IPS-20b (cell line): ENCODE results near the gene CANX.

ENCODE experiments used
- H3K27ac ChIP-seq: one replicate; pipeline ENCODE4 v1.5.1; 2013; ENCODE audit warnings: low read length
- H3K27me3 ChIP-seq: 2 replicates; pipeline ENCODE4 v1.6.1; 2013; ENCODE audit warnings: mild to moderate bottlenecking, low read length, inconsistent platforms; ENCODE audit not compliant: insufficient read depth
- H3K36me3 ChIP-seq: 2 replicates; pipeline ENCODE4 v1.6.1; 2013; ENCODE audit warnings: low read depth, mild to moderate bottlenecking, inconsistent platforms, low read length, moderate library complexity; ENCODE audit not compliant: insufficient read depth
- H3K4me1 ChIP-seq: 2 replicates; pipeline ENCODE4 v1.6.1; 2013; ENCODE audit warnings: mild to moderate bottlenecking, control low read depth, inconsistent platforms, low read length, moderate library complexity; ENCODE audit not compliant: insufficient read depth
- H3K4me3 ChIP-seq: 2 replicates; pipeline ENCODE4 v1.5.1; 2013; ENCODE audit warnings: mild to moderate bottlenecking, low read length, inconsistent platforms
- H3K9ac ChIP-seq: 2 replicates; pipeline ENCODE4 v1.6.1; 2013; ENCODE audit warnings: low read depth, mild to moderate bottlenecking, inconsistent platforms, low read length, moderate library complexity
- H3K9me3 ChIP-seq: 2 replicates; pipeline ENCODE4 v1.6.1; 2013; ENCODE audit warnings: mild to moderate bottlenecking, low read depth, low read length, inconsistent platforms; ENCODE audit not compliant: insufficient read depth

CANX gene

DNA sequence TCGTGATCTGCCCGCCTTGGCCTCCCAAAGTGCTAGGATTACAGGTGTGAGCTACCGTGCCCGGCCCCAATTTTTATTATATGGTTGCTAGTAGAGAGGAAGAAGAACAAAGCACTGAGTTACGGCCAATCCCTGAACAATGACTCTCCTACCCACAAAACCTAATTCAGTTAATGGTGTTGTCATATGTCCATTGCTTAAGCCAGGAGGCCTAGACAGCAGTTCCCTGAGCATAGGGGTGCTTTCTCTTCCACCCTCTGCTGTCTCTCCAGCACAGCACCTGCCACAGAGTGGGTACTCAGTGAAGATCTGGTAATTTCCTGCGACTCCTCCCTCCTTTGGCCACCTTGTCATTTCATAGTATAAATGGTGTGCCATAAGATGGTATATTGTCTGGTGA lies 73.6 kb downstream of the CANX start:
- Histone ChIP-seq H3K27ac (no peak overlapping the region), H3K27me3 (no peaks in the 10 kb centered on the region), H3K4me3 (no peak overlapping the region), H3K4me1 (no peaks in the 10 kb centered on the region), H3K36me3 (peaks cover 96% of the 10 kb centered on the region), H3K9me3 (no peaks in the 10 kb centered on the region), H3K9ac (no peak overlapping the region)

DNA sequence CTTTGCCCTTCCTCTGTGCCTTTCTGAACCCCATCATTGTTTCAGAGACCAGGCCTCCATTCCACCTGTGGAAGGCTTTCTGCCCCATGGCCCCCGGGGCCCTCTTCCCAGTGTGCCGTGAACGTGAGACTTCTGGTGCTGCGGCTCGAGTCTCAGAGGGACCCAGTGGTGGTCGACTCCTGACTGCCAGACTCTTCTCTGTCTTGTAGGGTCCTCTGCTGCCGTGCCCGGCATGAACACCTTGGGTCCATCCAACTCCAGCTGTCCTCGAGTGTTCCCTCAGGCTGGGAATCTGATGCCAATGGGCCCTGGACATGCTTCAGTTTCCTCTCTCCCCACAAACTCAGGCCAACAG lies 74.9 kb downstream of the CANX start:
- H3K9ac ChIP-seq, result no peak overlapping the region
- H3K4me3 ChIP-seq, result no peak overlapping the region
- no peaks in the 10 kb centered on the region for H3K9me3 ChIP-seq
- H3K27ac ChIP-seq, result no peak overlapping the region
- no peaks in the 10 kb centered on the region for H3K4me1 ChIP-seq
- H3K36me3 ChIP-seq, result peaks cover 97% of the 10 kb centered on the region
- H3K27me3 ChIP-seq, result no peaks in the 10 kb centered on the region

DNA sequence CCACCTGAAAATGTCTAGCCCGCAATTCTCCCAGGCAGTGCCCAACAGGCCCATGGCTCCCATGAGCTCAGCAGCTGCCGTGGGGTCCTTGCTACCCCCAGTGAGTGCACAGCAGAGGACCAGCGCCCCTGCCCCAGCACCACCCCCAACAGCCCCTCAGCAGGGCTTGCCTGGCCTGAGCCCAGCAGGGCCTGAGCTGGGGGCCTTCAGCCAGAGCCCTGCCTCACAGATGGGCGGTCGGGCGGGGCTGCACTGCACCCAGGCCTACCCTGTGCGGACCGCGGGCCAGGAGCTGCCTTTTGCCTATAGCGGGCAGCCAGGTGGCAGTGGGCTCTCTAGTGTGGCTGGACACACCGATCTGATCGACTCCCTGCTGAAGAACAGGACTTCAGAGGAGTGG lies 75.7 kb downstream of the CANX start:
- Histone ChIP-seq H3K36me3 (peaks cover 97% of the 10 kb centered on the region), H3K27ac (no peak overlapping the region)

DNA sequence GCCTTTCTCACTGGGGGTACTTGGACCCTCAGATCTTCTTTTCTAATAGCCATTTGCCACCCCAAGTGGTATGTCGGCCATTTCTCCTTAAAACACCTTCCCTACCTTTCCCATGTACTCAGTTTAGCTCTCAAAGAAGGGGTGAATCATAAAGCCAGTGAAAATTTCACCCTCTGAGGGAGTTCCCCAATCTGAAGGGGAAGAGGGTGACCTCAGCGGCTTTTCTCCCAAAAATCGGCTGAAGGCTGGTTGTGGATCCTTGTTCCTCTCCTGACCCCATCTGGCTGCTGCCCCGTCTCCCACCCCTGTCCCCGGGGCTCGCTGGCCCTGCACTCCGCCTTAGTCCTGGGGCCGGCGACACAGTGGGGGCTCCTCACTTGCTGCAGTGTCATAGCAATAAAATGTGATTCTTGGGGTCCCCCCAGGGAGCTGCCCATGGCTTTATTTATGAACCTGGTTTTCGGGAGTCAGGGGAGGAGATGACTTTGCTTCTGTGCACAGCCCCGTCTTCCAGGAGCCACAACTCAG lies 77.7 kb downstream of the CANX start:
- Histone ChIP-seq H3K4me3 (no peak overlapping the region), H3K9me3 (no peaks in the 10 kb centered on the region), H3K4me1 (no peaks in the 10 kb centered on the region), H3K27me3 (no peaks in the 10 kb centered on the region), H3K36me3 (peaks cover 85% of the 10 kb centered on the region), H3K9ac (no peak overlapping the region), H3K27ac (no peak overlapping the region)

More for the DNA sequence above, 75.7 kb downstream of the CANX start:
- no peak overlapping the region for H3K4me3 ChIP-seq
- no peaks in the 10 kb centered on the region for H3K27me3 ChIP-seq
- no peak overlapping the region for H3K9ac ChIP-seq
- no peaks in the 10 kb centered on the region for H3K9me3 ChIP-seq
- H3K4me1 ChIP-seq, result no peaks in the 10 kb centered on the region

DNA sequence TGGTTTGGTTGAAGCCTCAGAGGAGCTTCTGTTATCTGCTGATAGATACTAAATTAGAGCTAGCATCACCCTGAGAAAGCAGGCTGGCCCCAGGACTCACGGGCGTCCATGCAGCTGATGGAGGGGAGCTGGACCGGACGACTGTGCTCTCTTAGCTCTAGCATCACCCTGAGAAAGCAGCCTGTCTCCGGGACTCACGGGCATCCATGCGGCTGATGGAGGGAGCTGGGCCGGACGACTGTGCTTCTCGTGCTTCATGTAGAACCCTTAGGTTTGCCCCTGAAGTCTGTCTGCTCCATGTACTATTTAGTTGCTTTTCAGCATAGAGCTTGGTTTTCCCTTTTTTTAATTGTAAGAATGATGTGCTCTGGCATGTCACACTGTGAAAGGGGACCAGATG lies 78.7 kb downstream of the CANX start:
- Histone ChIP-seq H3K4me1 (no peaks in the 10 kb centered on the region), H3K36me3 (peaks cover 75% of the 10 kb centered on the region), H3K4me3 (no peak overlapping the region), H3K27me3 (no peaks in the 10 kb centered on the region), H3K9me3 (no peaks in the 10 kb centered on the region), H3K27ac (no peak overlapping the region), H3K9ac (no peak overlapping the region)

DNA sequence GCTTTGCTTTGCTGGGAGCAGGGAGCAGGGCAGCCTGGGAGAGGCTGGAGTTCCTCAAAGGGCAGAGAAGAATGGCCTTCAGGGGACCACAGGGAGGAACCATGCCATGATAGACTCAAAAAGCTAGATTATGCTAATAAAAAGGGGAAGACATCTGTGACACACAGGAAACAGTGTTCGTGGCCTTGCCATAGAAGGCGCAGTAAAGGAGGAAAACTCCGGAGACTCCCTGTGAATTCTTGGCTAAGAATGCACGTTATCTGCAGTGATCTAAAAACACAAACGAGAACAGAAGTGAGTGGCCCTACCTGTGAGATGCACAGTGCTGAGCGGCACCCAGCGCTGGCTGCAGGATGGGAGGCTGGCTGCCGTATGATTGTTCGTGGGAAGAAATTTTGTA lies 79.1 kb downstream of the CANX start:
- no peak overlapping the region for H3K27ac ChIP-seq
- H3K4me3 ChIP-seq, result no peak overlapping the region
- no peaks in the 10 kb centered on the region for H3K4me1 ChIP-seq
- H3K36me3 ChIP-seq, result peaks cover 72% of the 10 kb centered on the region
- H3K9ac ChIP-seq, result no peak overlapping the region
- H3K9me3 ChIP-seq, result no peaks in the 10 kb centered on the region
- H3K27me3 ChIP-seq, result no peaks in the 10 kb centered on the region

DNA sequence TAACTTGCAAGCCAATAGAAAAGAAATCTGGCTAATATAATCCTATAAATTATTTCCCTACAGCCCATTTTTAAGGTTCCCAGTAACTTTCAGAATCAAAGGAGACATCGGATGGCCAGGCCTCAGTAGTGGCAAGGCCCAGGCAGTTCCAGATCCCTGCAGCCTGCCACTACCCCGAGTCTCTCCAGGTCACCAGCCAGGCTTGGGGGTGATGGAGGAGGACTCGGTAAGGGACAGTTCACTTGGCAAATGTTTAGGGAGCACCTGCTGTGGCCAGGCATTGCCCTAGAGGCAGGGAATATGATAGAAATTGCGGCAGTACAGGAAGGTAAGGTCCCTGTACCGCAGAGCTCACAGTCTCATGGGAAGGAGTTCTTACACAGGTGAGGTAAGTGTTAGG lies 79.8 kb downstream of the CANX start:
- Histone ChIP-seq H3K27me3 (no peaks in the 10 kb centered on the region), H3K9me3 (no peaks in the 10 kb centered on the region), H3K9ac (no peak overlapping the region), H3K27ac (no peak overlapping the region), H3K4me3 (no peak overlapping the region), H3K36me3 (peaks cover 66% of the 10 kb centered on the region), H3K4me1 (no peaks in the 10 kb centered on the region)

DNA sequence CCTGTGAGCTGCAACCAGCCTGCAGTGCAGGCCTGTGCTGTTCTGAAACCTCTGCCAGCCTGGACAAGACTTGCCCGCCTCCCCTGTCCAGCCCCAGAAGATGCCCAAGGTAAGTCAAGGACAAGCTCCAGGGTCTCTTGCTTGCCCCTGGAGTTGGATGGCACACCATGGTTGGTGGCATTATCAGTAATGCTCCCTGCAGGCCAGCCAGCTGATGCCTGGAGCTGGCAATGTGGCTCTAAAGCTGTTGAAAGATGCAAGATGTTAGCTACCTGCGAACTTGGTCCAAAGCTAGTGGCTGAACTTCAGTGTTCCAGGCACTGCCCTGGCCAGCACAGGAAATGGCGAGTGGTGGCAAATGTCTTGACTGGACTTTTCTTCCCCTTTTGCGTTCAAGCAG lies 81.1 kb downstream of the CANX start:
- H3K9me3 ChIP-seq, result no peaks in the 10 kb centered on the region
- H3K9ac ChIP-seq, result no peak overlapping the region
- no peaks in the 10 kb centered on the region for H3K4me1 ChIP-seq
- peaks cover 53% of the 10 kb centered on the region for H3K36me3 ChIP-seq
- no peak overlapping the region for H3K4me3 ChIP-seq
- H3K27ac ChIP-seq, result no peak overlapping the region
- H3K27me3 ChIP-seq, result no peaks in the 10 kb centered on the region

DNA sequence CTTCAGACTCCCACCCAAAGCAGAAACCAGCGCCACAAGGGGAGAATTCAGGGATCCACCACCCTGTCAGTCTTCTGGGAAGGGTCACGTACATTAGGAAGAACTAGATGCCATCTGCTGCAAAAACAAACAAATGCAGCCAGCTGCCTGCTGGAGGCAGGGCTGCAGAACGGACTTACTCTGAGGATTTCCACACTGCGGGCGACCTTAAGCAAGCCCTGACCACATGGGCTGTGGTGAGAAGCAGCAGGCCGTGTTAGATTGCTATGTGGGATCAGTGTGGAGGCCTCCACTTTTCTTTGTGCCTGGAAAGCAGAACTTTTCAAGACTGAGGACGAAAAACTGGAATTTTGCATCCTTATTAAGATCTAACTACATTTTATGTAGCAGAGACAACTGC lies 81.6 kb downstream of the CANX start:
- Histone ChIP-seq H3K9me3 (no peaks in the 10 kb centered on the region), H3K27ac (no peak overlapping the region), H3K27me3 (no peaks in the 10 kb centered on the region), H3K4me1 (no peaks in the 10 kb centered on the region), H3K9ac (no peak overlapping the region), H3K4me3 (no peak overlapping the region), H3K36me3 (peaks cover 48% of the 10 kb centered on the region)
